ENCODE measurements around the gene PRDM2. TPM values are rescaled to one million over a fixed set of nuclear protein-coding genes. Genes with fewer than 3 reads are reported as not detected.

The PRDM2 gene
- total RNA-seq, 1 donor from 2014 or later, result 50.6 TPM

GRCh38 chr1:13784971-13785370, 85.0 kb downstream of the PRDM2 start:
- no peak overlapping the region for H3K4me3 ChIP-seq
- H3K9me3 ChIP-seq, result no peaks in the 10 kb centered on the region
- no peaks in the 10 kb centered on the region for H3K27me3 ChIP-seq (ENCODE audit: low read depth)
- intact Hi-C loops (cut with DNase I), result no loop called here
- DNase-seq (no peak), ATAC-seq (no peak)
- no peak for TF ChIP-seq CTCF (IDR thresholded peaks at IDR 0.05)
- peaks cover 22% of the 10 kb centered on the region for H3K4me1 ChIP-seq
- peaks cover 81% of the 10 kb centered on the region for H3K36me3 ChIP-seq
- no peak overlapping the region for H3K27ac ChIP-seq

- Histone ChIP-seq H3K9me3 (no peaks in the 10 kb centered on the region), H3K4me1 (peaks cover 22% of the 10 kb centered on the region), H3K27me3 (ENCODE audit: low read depth) (no peaks in the 10 kb centered on the region), H3K36me3 (peaks cover 72% of the 10 kb centered on the region), H3K4me3 (no peak overlapping the region), H3K27ac (no peak overlapping the region)
- intact Hi-C loops (cut with DNase I), result no loop called here
- DNase-seq, result no peak
- ATAC-seq, result no peak
- no peak for TF ChIP-seq CTCF (IDR thresholded peaks at IDR 0.05)
These were observed 86.6 kb downstream of the PRDM2 start for GRCh38 chr1:13786541-13786940.

- DNase-seq (no peak), ATAC-seq (no peak)
- H3K4me3 ChIP-seq, result no peak overlapping the region
- H3K36me3 ChIP-seq, result peaks cover 63% of the 10 kb centered on the region
- H3K4me1 ChIP-seq, result peaks cover 6% of the 10 kb centered on the region
- no peaks in the 10 kb centered on the region for H3K9me3 ChIP-seq
- H3K27me3 ChIP-seq (ENCODE audit: low read depth), result no peaks in the 10 kb centered on the region
- H3K27ac ChIP-seq, result no peak overlapping the region
- no peak for TF ChIP-seq CTCF (IDR thresholded peaks at IDR 0.05)
- intact Hi-C loops (cut with DNase I), result no loop called here
These were observed 88.8 kb downstream of the PRDM2 start for GRCh38 chr1:13788795-13789194.

GRCh38 chr1:13790290-13791030, 90.5 kb downstream of the PRDM2 start:
- H3K27ac ChIP-seq, result no peak overlapping the region
- H3K9me3 ChIP-seq, result no peaks in the 10 kb centered on the region
- no peak overlapping the region for H3K4me3 ChIP-seq
- DNase-seq (no peak), ATAC-seq (no peak)
- no peak for TF ChIP-seq CTCF (IDR thresholded peaks at IDR 0.05)
- H3K36me3 ChIP-seq, result peaks cover 64% of the 10 kb centered on the region
- H3K27me3 ChIP-seq (ENCODE audit: low read depth), result no peaks in the 10 kb centered on the region
- H3K4me1 ChIP-seq, result no peaks in the 10 kb centered on the region
- intact Hi-C loops (cut with DNase I), result no loop called here

- Histone ChIP-seq H3K4me3 (no peak overlapping the region), H3K36me3 (peaks cover 50% of the 10 kb centered on the region), H3K27ac (no peak overlapping the region), H3K4me1 (no peaks in the 10 kb centered on the region), H3K27me3 (ENCODE audit: low read depth) (no peaks in the 10 kb centered on the region), H3K9me3 (no peaks in the 10 kb centered on the region)
- intact Hi-C loops (cut with DNase I), result no loop called here
- DNase-seq (no peak), ATAC-seq (no peak)
- TF ChIP-seq CTCF (IDR thresholded peaks at IDR 0.05), result no peak
These were observed 92.4 kb downstream of the PRDM2 start for GRCh38 chr1:13792419-13792818.
